AG04449 (cell line): Measurements from ENCODE around the gene CWC22.
"Not testable (repeated sequence)": the region's sequence is repeated elsewhere in the genome, so short reads cannot be mapped to it uniquely, and the experiment has no call there.

ENCODE experiments used
- CTCF ChIA-PET: fragments of 350-600 bp; formaldehyde crosslinking; extraction: SDS; loops from one replicate; lab custom pipeline; 2021; ENCODE audit warnings: antibody characterized with exemption; lab: Yijun Ruan, JAX
- POLR2A ChIA-PET: fragments of 400-600, 350-600 bp; formaldehyde crosslinking; extraction: SDS; loops from one replicate; lab custom pipeline; 2020; ENCODE audit warnings: antibody characterized with exemption, inconsistent platforms; lab: Yijun Ruan, JAX
- DNase-seq: peaks from one replicate; pipeline ENCODE4 v3.0.0-alpha.2; 2010; ENCODE audit warnings: low read depth, low spot score
- H3K4me3 ChIP-seq: 2 replicates; pipeline ENCODE4 v1.5.1; 2011; ENCODE audit warnings: low read depth, mild to moderate bottlenecking, control low read depth, low read length
- CTCF ChIP-seq: IDR thresholded peaks from one replicate; pipeline ENCODE4 v1.5.1; 2011; ENCODE audit warnings: mild to moderate bottlenecking, moderate library complexity, low read length, control low read depth, inconsistent platforms; ENCODE audit not compliant: insufficient read depth; ENCODE audit errors: missing control alignments

The CWC22 gene

GRCh38 chr2:180006781-180007579 lies at the start of gene CWC22:
CWC22 (minus strand) TSS chr2:180007297; CDS start chr2:179993341, 13,956 bp downstream.
- TF ChIP-seq CTCF, result no peak
- CTCF ChIA-PET, result no interaction called here
- peak within 1 kb of the TSS; percentile 95 for H3K4me3 ChIP-seq
- DNase-seq, result peak; percentile 41
- POLR2A ChIA-PET, result no interaction called here

GRCh38 chr2:180056367-180057118 lies 49.4 kb upstream of the CWC22 start:
- no peak for DNase-seq
- ChIA-PET POLR2A (no interaction called here), CTCF (interaction anchor here (0.6 to 1.8 kb wide), 2 partner anchors 21 to 146 kb away, joined by 3 to 4 read pairs; no protein-coding TSS in a partner anchor)
- no peak overlapping the region for H3K4me3 ChIP-seq
- no peak for TF ChIP-seq CTCF

- H3K4me3 ChIP-seq, CTCF ChIA-PET, POLR2A ChIA-PET, DNase-seq: not testable (repeated sequence)
Observed at GRCh38 chr2:180054576-180054975, 47.5 kb upstream of the CWC22 start.

GRCh38 chr2:180050246-180050645 lies 43.1 kb upstream of the CWC22 start:
- ChIA-PET CTCF (interaction anchor here (1.5 kb wide), 1 partner anchor 10 kb away, joined by 3 read pairs; no protein-coding TSS in a partner anchor), POLR2A (no interaction called here)
- DNase-seq, result no peak
- no peak overlapping the region for H3K4me3 ChIP-seq
- TF ChIP-seq CTCF, result no peak

GRCh38 chr2:180048251-180048650 lies 41.2 kb upstream of the CWC22 start:
- no peak for TF ChIP-seq CTCF
- POLR2A ChIA-PET, result no interaction called here
- DNase-seq, result no peak
- CTCF ChIA-PET, result no interaction called here
- no peak overlapping the region for H3K4me3 ChIP-seq

- no peak overlapping the region for H3K4me3 ChIP-seq
- ChIA-PET POLR2A (no interaction called here), CTCF (interaction anchor here (1.0 to 1.6 kb wide), 2 partner anchors 9 to 30 kb away, joined by 3 to 5 read pairs; no protein-coding TSS in a partner anchor)
- TF ChIP-seq CTCF, result no peak
- DNase-seq, result peak; percentile 17
Observed at GRCh38 chr2:180046776-180047175, 39.7 kb upstream of the CWC22 start.
